ENCODE data around the gene LEMD1. TPM values are rescaled to one million over a fixed set of nuclear protein-coding genes. Genes with fewer than 3 reads are reported as not detected.

Gene LEMD1
- total RNA-seq, 1 experiment from 2014 or later, result 26.3 TPM

- DNase-seq (ENCODE audit: low spot score), result no peak
- CTCF ChIA-PET, result interaction anchor here (1.0 to 7.7 kb wide), 5 partner anchors 10 to 267 kb away, joined by 3 to 69 read pairs (median 4); no protein-coding TSS in a partner anchor
- Mint-ChIP-seq H3K27me3 (ENCODE audit: low read depth) (peaks cover 21% of the 10 kb centered on the region), H3K27ac (no peak overlapping the region), H3K4me3 (no peak overlapping the region), H3K36me3 (no peaks in the 10 kb centered on the region), H3K4me1 (peaks cover 34% of the 10 kb centered on the region), H3K9me3 (no peaks in the 10 kb centered on the region)
- no peak for ATAC-seq
- TF ChIP-seq ZBTB43 (CRISPR knock-in tag; IDR thresholded peaks at IDR 0.05), result no peak
- no peak for TF ChIP-seq FOXK1 (CRISPR knock-in tag; IDR thresholded peaks at IDR 0.05)
- POLR2A ChIA-PET, result no interaction called here
Observed at GRCh38 chr1:205420938-205421337, 918 bp downstream of the LEMD1 start.

GRCh38 chr1:205417870-205418635, 3.8 kb downstream of the LEMD1 start:
- ChIA-PET POLR2A (no interaction called here), CTCF (interaction anchor here (0.7 to 7.7 kb wide), 7 partner anchors 9 to 106 kb away, joined by 3 to 69 read pairs (median 8); no protein-coding TSS in a partner anchor)
- Mint-ChIP-seq H3K27ac (no peak overlapping the region), H3K4me3 (no peak overlapping the region), H3K27me3 (ENCODE audit: low read depth) (peaks cover 12% of the 10 kb centered on the region), H3K36me3 (no peaks in the 10 kb centered on the region), H3K9me3 (no peaks in the 10 kb centered on the region), H3K4me1 (peaks cover 9% of the 10 kb centered on the region)
- ATAC-seq, result no peak
- no peak for DNase-seq (ENCODE audit: low spot score)
- no peak for TF ChIP-seq ATF6 (CRISPR knock-in tag; IDR thresholded peaks at IDR 0.05)

GRCh38 chr1:205416322-205416721, 5.5 kb downstream of the LEMD1 start:
- Mint-ChIP-seq H3K27ac (no peak overlapping the region), H3K4me3 (no peak overlapping the region), H3K4me1 (peaks cover 8% of the 10 kb centered on the region), H3K27me3 (ENCODE audit: low read depth) (peaks cover 12% of the 10 kb centered on the region), H3K36me3 (no peaks in the 10 kb centered on the region), H3K9me3 (no peaks in the 10 kb centered on the region)
- ATAC-seq (no peak), DNase-seq (ENCODE audit: low spot score) (no peak)
- CTCF ChIA-PET, result interaction anchor here (0.7 to 7.7 kb wide), 10 partner anchors 8 to 113 kb away, joined by 3 to 69 read pairs (median 6); no protein-coding TSS in a partner anchor
- POLR2A ChIA-PET, result no interaction called here
- no peak for TF ChIP-seq SP1 (CRISPR knock-in tag; conservative IDR thresholded peaks at IDR 0.05)

- Mint-ChIP-seq H3K4me1 (0 out of 2 replicates have a peak, but pooled peaks cover 5% of the 10 kb centered on the region), H3K9me3 (peaks cover 15% of the 10 kb centered on the region), H3K36me3 (peaks cover 14% of the 10 kb centered on the region), H3K4me3 (no peak overlapping the region), H3K27me3 (ENCODE audit: low read depth) (peaks cover 34% of the 10 kb centered on the region), H3K27ac (no peak overlapping the region)
- no peak for ATAC-seq
- TF ChIP-seq ZNF512 (CRISPR knock-in tag; IDR thresholded peaks at IDR 0.05; ENCODE audit: borderline replicate concordance) (0 out of 2 replicates have a peak, but pooled peaks have one; percentile 45), TCF7 (CRISPR knock-in tag; IDR thresholded peaks at IDR 0.05; ENCODE audit: low read depth) (no peak)
- ChIA-PET CTCF (interaction anchor here (0.6 to 3.6 kb wide), 5 partner anchors 11 to 75 kb away, joined by 3 to 21 read pairs (median 5); partner anchors contain the start of gene LEMD1), POLR2A (no interaction called here)
- DNase-seq (ENCODE audit: low spot score), result no peak
Observed at GRCh38 chr1:205410581-205411298, 11.1 kb downstream of the LEMD1 start.

GRCh38 chr1:205407970-205408369, 13.9 kb downstream of the LEMD1 start:
- Mint-ChIP-seq H3K4me3 (no peak overlapping the region), H3K4me1 (0 out of 2 replicates have a peak, but pooled peaks cover 5% of the 10 kb centered on the region), H3K27me3 (ENCODE audit: low read depth) (peaks cover 53% of the 10 kb centered on the region), H3K27ac (no peak overlapping the region), H3K9me3 (peaks cover 28% of the 10 kb centered on the region), H3K36me3 (peaks cover 17% of the 10 kb centered on the region)
- POLR2A ChIA-PET, result no interaction called here
- DNase-seq (ENCODE audit: low spot score) (no peak), ATAC-seq (no peak)
- CTCF ChIA-PET, result interaction anchor here (1.9 to 2.0 kb wide), 2 partner anchors 23 to 73 kb away, joined by 6 to 9 read pairs; no protein-coding TSS in a partner anchor
- TF ChIP-seq NR3C1 (CRISPR knock-in tag; conservative IDR thresholded peaks at IDR 0.05; ENCODE audit: low read depth) (no peak), ZNF138 (CRISPR knock-in tag; conservative IDR thresholded peaks at IDR 0.05) (no peak), ARID4B (CRISPR knock-in tag; IDR thresholded peaks at IDR 0.05; ENCODE audit: borderline replicate concordance) (no peak), ESRRA (CRISPR knock-in tag; IDR thresholded peaks at IDR 0.05; ENCODE audit: borderline replicate concordance) (no peak), E2F4 (CRISPR knock-in tag; IDR thresholded peaks at IDR 0.05; ENCODE audit: borderline replicate concordance, low read depth) (no peak)
